AG10803 (cell line): ENCODE measurements around the gene TMEM208.

ENCODE experiments used
- DNase-seq: peaks from one replicate; pipeline ENCODE4 v3.0.0; 2010; ENCODE audit warnings: low read depth
- H3K4me3 ChIP-seq: 2 replicates; pipeline ENCODE4 v1.5.1; 2011; ENCODE audit warnings: mild to moderate bottlenecking, low read length, control low read depth
- TF ChIP-seq, protein P1 (sequence below): conservative IDR thresholded peaks from 2 replicates; pipeline ENCODE4 v1.5.1; 2011; ENCODE audit warnings: mild to moderate bottlenecking, low read length, control low read depth, inconsistent platforms

TMEM208 gene

DNA sequence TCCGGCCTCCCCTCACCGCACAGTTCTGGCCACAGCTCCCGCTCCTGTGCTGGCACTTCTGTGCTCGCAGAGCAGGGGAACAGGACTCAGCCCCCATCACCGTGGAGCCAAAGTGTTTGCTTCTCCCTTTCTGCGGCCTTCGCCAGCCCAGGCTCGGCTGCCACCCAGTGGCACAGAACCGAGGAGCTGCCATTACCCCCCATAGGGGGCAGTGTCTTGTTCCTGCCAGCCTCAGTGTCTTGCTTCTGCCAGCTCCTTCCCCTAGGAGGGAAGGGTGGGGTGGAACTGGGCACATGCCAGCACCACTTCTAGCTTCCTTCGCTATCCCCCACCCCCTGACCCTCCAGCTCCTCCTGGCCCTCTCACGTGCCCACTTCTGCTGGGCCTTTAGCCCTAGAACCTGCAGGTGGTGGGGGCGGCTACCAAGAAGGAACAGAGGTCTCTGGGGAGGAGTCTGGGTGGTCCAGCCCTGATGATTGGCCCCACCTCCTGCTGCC lies 28.6 kb upstream of the TMEM208 start:
- TF ChIP-seq, protein P1, sequence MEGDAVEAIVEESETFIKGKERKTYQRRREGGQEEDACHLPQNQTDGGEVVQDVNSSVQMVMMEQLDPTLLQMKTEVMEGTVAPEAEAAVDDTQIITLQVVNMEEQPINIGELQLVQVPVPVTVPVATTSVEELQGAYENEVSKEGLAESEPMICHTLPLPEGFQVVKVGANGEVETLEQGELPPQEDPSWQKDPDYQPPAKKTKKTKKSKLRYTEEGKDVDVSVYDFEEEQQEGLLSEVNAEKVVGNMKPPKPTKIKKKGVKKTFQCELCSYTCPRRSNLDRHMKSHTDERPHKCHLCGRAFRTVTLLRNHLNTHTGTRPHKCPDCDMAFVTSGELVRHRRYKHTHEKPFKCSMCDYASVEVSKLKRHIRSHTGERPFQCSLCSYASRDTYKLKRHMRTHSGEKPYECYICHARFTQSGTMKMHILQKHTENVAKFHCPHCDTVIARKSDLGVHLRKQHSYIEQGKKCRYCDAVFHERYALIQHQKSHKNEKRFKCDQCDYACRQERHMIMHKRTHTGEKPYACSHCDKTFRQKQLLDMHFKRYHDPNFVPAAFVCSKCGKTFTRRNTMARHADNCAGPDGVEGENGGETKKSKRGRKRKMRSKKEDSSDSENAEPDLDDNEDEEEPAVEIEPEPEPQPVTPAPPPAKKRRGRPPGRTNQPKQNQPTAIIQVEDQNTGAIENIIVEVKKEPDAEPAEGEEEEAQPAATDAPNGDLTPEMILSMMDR = peak; percentile 70
- DNase-seq = peak; percentile 42
- H3K4me3 ChIP-seq = no peak overlapping the region

DNA sequence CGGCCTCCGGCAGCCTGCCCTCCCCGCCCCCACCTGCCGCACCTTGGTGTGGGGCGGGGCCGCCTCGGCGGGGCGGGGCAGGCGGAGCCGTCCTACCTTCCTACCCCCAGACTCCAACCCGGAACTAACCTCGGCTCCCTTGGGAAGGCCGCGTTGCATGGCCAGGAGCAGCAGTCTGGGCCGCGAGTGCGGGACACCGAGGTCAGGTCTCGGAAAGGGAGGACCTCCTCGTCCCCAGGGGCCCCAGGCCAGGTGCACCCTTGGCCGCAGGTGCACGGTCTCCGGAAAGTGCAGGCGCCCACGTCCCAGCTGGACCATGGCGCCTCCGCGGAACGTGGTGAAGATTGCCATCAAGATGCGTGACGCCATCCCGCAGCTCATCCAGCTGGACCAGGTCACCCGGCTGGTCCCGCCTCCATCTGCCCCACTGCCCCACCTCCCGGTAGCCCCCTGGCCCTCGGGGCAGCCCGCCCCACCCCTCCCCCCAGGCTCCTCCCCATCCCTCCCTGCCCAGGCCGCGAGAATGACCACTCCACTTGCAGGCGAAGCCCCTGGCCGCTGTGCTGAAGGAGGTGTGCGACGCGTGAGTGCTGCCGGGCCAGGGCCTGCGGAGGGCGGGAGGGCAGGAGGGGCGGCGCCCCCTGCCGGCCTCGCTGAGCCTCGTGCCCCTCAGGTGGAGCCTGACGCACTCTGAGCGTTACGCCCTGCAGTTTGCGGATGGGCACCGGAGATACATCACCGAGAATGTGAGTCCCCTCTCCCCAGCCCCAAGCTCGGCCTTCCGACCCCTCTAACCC lies 27.7 kb upstream of the TMEM208 start, which contains the start of gene ELMO3:
TSS of gene ELMO3 (plus strand) at position 121 of the 797 bp plus-strand sequence. CDS start at position 317, 196 bp downstream.
- no peak for DNase-seq
- TF ChIP-seq, protein P1 = peak; percentile 42
- H3K4me3 ChIP-seq = no peak within 1 kb of the TSS

DNA sequence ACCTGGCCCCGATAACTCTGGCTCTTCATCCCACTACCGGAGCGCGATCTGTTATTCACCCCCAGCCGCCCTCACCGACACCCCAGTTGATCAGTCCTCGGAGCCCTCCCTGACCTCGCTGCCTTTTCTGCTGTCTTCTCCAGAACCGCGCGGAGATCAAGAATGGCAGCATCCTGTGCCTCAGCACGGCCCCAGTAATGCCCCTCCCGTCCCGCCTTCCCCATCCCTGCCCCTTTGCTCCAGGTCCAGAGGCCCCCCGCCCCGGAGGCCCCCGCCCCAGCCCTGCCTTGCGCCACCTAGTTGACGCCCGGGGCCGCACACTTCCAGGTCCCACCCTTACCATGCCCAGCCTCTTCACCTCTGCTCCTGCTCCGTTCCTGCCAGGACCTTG lies 27.1 kb upstream of the TMEM208 start:
- TF ChIP-seq, protein P1 = no peak
- H3K4me3 ChIP-seq = no peak overlapping the region

DNA sequence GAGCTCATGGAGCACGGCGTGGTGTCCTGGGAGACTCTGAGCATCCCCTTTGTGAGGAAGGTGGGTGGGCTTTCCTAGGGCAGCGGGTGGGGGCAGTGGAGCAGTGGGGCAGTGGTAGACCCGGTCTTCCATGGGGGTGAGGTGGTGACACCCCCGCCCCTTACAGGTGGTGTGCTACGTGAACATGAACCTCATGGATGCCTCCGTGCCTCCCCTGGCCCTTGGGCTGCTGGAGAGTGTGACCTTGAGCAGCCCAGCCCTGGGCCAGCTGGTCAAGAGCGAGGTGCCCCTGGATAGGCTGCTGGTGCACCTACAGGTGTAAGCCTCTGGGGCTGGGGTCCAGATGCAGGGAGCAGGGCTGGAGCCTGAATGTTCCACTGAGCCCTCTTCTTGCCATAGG lies 26.4 kb upstream of the TMEM208 start:
- TF ChIP-seq, protein P1 = no peak
- no peak overlapping the region for H3K4me3 ChIP-seq

More for the DNA sequence above, 27.1 kb upstream of the TMEM208 start:
- no peak for DNase-seq

DNA sequence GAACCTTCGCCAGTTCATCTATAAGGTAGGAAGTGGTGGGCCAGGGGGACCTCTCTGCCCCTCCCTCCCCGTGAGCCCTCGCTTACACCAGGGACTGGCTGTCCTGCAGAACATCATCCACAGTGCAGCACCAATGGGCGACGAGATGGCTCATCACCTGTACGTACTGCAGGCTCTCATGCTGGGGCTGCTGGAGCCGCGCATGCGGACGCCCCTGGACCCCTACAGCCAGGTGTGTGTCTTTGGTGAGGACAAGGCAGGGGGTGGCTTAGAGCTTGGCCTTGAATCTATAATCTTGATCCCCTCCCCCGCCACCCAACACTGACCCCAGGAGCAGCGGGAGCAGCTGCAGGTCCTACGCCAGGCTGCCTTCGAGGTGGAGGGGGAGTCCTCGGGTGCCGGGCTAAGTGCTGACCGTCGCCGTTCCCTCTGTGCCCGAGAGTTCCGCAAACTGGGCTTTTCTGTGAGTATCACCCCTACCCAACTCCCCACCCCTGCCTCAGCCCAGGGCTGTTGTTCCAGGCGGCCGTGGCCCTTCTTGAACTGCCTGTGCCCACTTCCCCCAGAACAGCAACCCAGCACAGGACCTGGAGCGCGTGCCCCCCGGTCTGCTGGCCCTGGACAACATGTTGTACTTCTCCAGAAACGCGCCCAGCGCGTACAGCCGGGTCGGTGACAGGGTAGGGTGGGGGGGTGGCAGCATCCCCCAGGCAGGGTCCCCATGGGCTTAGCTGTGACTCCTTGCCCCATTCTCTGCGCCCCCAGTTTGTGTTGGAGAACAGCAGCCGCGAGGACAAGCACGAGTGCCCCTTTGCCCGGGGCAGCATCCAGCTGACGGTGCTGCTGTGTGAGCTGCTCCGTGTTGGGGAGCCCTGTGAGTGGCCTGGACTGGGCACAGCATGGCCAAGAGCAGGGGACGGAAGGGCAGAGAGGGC lies 25.3 kb upstream of the TMEM208 start:
- TF ChIP-seq, protein P1 = no peak
- DNase-seq = no peak
- no peak overlapping the region for H3K4me3 ChIP-seq

More for the DNA sequence above, 26.4 kb upstream of the TMEM208 start:
- DNase-seq = no peak

DNA sequence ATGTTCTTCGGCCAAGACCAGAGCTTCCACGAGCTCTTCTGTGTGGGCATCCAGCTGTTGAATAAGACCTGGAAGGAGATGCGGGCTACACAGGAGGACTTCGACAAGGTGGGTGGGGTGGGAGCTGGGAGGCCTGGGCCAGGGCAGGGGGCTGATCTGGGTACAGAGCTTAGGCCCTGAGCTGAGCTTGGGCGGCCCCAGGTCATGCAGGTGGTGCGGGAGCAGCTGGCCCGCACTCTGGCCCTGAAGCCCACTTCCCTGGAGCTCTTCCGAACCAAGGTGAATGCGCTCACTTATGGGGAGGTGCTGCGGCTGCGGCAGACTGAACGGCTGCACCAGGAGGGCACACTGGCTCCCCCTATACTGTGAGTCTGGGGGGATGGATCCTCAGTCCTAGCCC lies 24.5 kb upstream of the TMEM208 start:
- H3K4me3 ChIP-seq = no peak overlapping the region
- TF ChIP-seq, protein P1 = no peak
- no peak for DNase-seq
